HEK293 (cell line): Measurements from ENCODE around the gene KRTAP10-6.

ENCODE experiments used
- CTCF ChIA-PET: fragments of 350-600 bp; formaldehyde crosslinking; extraction: SDS; loops from one replicate; lab custom pipeline; 2021; ENCODE audit warnings: antibody characterized with exemption; lab: Yijun Ruan, JAX
- POLR2A ChIA-PET: fragments of 300-600 bp; formaldehyde crosslinking; extraction: SDS; loops from one replicate; lab custom pipeline; 2020; ENCODE audit warnings: antibody characterized with exemption, inconsistent platforms; lab: Yijun Ruan, JAX
- H3K27ac ChIP-seq: fragments of 200-500 bp; sonication (Bioruptor generic); 2 replicates; pipeline ENCODE4 v1.5.1; 2014; ENCODE audit warnings: low read depth, low read length, control low read depth, inconsistent platforms; ENCODE audit errors: extremely low read depth
- H3K36me3 ChIP-seq, 2 experiments: fragments of 200-500 bp in 1 of 2; sonication (Bioruptor generic) in 1 of 2; 1 replicate in 1 of 2; 2 replicates in 1 of 2; pipeline ENCODE4 v1.5.1; 2014 to 2017; ENCODE audit warnings: inconsistent platforms in 2 of 2, low read length in 2 of 2; ENCODE audit not compliant: control insufficient read depth in 2 of 2, insufficient read depth in 1 of 2
- H3K4me1 ChIP-seq: fragments of 200-500 bp; sonication (Bioruptor generic); 2 replicates; pipeline ENCODE4 v1.5.1; 2014; ENCODE audit warnings: mild to moderate bottlenecking, low read length, inconsistent platforms; ENCODE audit not compliant: control insufficient read depth, insufficient read depth
- H3K4me3 ChIP-seq: 2 replicates; pipeline ENCODE4 v1.5.1; 2011; ENCODE audit warnings: low read depth, mild to moderate bottlenecking, control low read depth, low read length, moderate library complexity
- H3K9me3 ChIP-seq: fragments of 200-500 bp; sonication (Bioruptor generic); 2 replicates; pipeline ENCODE4 v1.5.1; 2014; ENCODE audit warnings: low read depth, low read length, inconsistent platforms; ENCODE audit not compliant: control insufficient read depth, insufficient read depth
- KLF1 ChIP-seq: fragments of 450-650 bp; formaldehyde crosslinking; IDR thresholded peaks from 2 replicates; pipeline ENCODE4 v1.5.1; 2016; ENCODE audit warnings: missing biosample characterization, missing genetic modification characterization
- MEIS1 ChIP-seq: sonication (generic); formaldehyde crosslinking; IDR thresholded peaks from 2 replicates; pipeline ENCODE4 v1.8.1; 2022; ENCODE audit warnings: missing genetic modification reagents, mild to moderate bottlenecking, borderline replicate concordance
- SCRT2 ChIP-seq: fragments of 450-650 bp; formaldehyde crosslinking; IDR thresholded peaks from 2 replicates; pipeline ENCODE4 v1.5.1; 2016; ENCODE audit warnings: missing biosample characterization, missing genetic modification characterization
- SP7 ChIP-seq: fragments of 450-650 bp; formaldehyde crosslinking; IDR thresholded peaks from 2 replicates; pipeline ENCODE4 v1.5.1; 2016; ENCODE audit warnings: missing biosample characterization, missing genetic modification characterization
- ZBTB21 ChIP-seq: fragments of 450-650 bp; formaldehyde crosslinking; IDR thresholded peaks from 2 replicates; pipeline ENCODE4 v1.5.1; 2017; ENCODE audit warnings: missing biosample characterization, missing genetic modification characterization
- ZBTB8A ChIP-seq: fragments of 450-650 bp; formaldehyde crosslinking; IDR thresholded peaks from 2 replicates; pipeline ENCODE4 v1.5.1; 2016; ENCODE audit warnings: missing biosample characterization, missing genetic modification characterization
- ZIC2 ChIP-seq: fragments of 450-650 bp; formaldehyde crosslinking; IDR thresholded peaks from 2 replicates; pipeline ENCODE4 v1.5.1; 2016; ENCODE audit warnings: missing biosample characterization, missing genetic modification characterization
- ZNF146 ChIP-seq: fragments of 450-650 bp; formaldehyde crosslinking; IDR thresholded peaks from 2 replicates; pipeline ENCODE4 v1.5.1; 2016; ENCODE audit warnings: missing biosample characterization, missing genetic modification characterization
- ZNF175 ChIP-seq: fragments of 450-650 bp; formaldehyde crosslinking; IDR thresholded peaks from 2 replicates; pipeline ENCODE4 v1.5.1; 2016; ENCODE audit warnings: missing biosample characterization, missing genetic modification characterization
- ZNF2 ChIP-seq: fragments of 450-650 bp; formaldehyde crosslinking; IDR thresholded peaks from 2 replicates; pipeline ENCODE4 v1.5.1; 2016; ENCODE audit warnings: missing biosample characterization, missing genetic modification characterization
- ZNF280D ChIP-seq: fragments of 450-650 bp; formaldehyde crosslinking; IDR thresholded peaks from 2 replicates; pipeline ENCODE4 v1.5.1; 2016; ENCODE audit warnings: missing biosample characterization, missing genetic modification characterization
- ZNF398 ChIP-seq: fragments of 450-650 bp; formaldehyde crosslinking; IDR thresholded peaks from 2 replicates; pipeline ENCODE4 v1.5.1; 2017; ENCODE audit warnings: missing biosample characterization, missing genetic modification characterization
- ZNF513 ChIP-seq: fragments of 450-650 bp; IDR thresholded peaks from 2 replicates; pipeline ENCODE4 v1.5.1; 2018; ENCODE audit warnings: missing biosample characterization, missing genetic modification characterization
- ZNF530 ChIP-seq: fragments of 450-650 bp; formaldehyde crosslinking; IDR thresholded peaks from 2 replicates; pipeline ENCODE4 v1.5.1; 2016; ENCODE audit warnings: low read depth, missing biosample characterization, missing genetic modification characterization
- ZNF555 ChIP-seq: fragments of 450-650 bp; formaldehyde crosslinking; conservative IDR thresholded peaks from 2 replicates; pipeline ENCODE4 v1.5.1; 2017; ENCODE audit warnings: missing biosample characterization, mild to moderate bottlenecking, missing genetic modification characterization, inconsistent platforms
- TF ChIP-seq, protein P1 (sequence below): fragments of 450-650 bp; formaldehyde crosslinking; IDR thresholded peaks from 2 replicates; pipeline ENCODE4 v1.5.1; 2016; ENCODE audit warnings: missing biosample characterization, missing genetic modification characterization
- TF ChIP-seq, protein P2 (sequence below): fragments of 450-650 bp; formaldehyde crosslinking; IDR thresholded peaks from 2 replicates; pipeline ENCODE4 v1.5.1; 2016; ENCODE audit warnings: missing biosample characterization, missing genetic modification characterization

KRTAP10-6 gene

GRCh38 chr21:44637018-44637850 is 44.9 kb upstream of the KRTAP10-6 start, which contains the start of gene KRTAP10-10 (continued):
- peak; percentile 35; the same call in 1 of the 2 replicates for TF ChIP-seq ZNF398 (tag by site-specific recombination)
- no peak for TF ChIP-seq KLF1 (tag by site-specific recombination)
- TF ChIP-seq, protein P1, sequence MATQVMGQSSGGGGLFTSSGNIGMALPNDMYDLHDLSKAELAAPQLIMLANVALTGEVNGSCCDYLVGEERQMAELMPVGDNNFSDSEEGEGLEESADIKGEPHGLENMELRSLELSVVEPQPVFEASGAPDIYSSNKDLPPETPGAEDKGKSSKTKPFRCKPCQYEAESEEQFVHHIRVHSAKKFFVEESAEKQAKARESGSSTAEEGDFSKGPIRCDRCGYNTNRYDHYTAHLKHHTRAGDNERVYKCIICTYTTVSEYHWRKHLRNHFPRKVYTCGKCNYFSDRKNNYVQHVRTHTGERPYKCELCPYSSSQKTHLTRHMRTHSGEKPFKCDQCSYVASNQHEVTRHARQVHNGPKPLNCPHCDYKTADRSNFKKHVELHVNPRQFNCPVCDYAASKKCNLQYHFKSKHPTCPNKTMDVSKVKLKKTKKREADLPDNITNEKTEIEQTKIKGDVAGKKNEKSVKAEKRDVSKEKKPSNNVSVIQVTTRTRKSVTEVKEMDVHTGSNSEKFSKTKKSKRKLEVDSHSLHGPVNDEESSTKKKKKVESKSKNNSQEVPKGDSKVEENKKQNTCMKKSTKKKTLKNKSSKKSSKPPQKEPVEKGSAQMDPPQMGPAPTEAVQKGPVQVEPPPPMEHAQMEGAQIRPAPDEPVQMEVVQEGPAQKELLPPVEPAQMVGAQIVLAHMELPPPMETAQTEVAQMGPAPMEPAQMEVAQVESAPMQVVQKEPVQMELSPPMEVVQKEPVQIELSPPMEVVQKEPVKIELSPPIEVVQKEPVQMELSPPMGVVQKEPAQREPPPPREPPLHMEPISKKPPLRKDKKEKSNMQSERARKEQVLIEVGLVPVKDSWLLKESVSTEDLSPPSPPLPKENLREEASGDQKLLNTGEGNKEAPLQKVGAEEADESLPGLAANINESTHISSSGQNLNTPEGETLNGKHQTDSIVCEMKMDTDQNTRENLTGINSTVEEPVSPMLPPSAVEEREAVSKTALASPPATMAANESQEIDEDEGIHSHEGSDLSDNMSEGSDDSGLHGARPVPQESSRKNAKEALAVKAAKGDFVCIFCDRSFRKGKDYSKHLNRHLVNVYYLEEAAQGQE (tag by site-specific recombination) = no peak
- no peak for TF ChIP-seq ZBTB21 (tag by site-specific recombination)
- peak; percentile 81 for TF ChIP-seq ZIC2 (tag by site-specific recombination)
- TF ChIP-seq ZBTB8A = no peak
- TF ChIP-seq, protein P2, sequence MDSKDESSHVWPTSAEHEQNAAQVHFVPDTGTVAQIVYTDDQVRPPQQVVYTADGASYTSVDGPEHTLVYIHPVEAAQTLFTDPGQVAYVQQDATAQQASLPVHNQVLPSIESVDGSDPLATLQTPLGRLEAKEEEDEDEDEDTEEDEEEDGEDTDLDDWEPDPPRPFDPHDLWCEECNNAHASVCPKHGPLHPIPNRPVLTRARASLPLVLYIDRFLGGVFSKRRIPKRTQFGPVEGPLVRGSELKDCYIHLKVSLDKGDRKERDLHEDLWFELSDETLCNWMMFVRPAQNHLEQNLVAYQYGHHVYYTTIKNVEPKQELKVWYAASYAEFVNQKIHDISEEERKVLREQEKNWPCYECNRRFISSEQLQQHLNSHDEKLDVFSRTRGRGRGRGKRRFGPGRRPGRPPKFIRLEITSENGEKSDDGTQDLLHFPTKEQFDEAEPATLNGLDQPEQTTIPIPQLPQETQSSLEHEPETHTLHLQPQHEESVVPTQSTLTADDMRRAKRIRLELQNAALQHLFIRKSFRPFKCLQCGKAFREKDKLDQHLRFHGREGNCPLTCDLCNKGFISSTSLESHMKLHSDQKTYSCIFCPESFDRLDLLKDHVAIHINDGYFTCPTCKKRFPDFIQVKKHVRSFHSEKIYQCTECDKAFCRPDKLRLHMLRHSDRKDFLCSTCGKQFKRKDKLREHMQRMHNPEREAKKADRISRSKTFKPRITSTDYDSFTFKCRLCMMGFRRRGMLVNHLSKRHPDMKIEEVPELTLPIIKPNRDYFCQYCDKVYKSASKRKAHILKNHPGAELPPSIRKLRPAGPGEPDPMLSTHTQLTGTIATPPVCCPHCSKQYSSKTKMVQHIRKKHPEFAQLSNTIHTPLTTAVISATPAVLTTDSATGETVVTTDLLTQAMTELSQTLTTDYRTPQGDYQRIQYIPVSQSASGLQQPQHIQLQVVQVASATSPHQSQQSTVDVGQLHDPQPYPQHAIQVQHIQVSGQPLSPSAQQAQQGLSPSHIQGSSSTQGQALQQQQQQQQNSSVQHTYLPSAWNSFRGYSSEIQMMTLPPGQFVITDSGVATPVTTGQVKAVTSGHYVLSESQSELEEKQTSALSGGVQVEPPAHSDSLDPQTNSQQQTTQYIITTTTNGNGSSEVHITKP (tag by site-specific recombination) = no peak
- TF ChIP-seq ZNF280D = no peak
- TF ChIP-seq, all 188 proteins: peak for 5

DNA sequence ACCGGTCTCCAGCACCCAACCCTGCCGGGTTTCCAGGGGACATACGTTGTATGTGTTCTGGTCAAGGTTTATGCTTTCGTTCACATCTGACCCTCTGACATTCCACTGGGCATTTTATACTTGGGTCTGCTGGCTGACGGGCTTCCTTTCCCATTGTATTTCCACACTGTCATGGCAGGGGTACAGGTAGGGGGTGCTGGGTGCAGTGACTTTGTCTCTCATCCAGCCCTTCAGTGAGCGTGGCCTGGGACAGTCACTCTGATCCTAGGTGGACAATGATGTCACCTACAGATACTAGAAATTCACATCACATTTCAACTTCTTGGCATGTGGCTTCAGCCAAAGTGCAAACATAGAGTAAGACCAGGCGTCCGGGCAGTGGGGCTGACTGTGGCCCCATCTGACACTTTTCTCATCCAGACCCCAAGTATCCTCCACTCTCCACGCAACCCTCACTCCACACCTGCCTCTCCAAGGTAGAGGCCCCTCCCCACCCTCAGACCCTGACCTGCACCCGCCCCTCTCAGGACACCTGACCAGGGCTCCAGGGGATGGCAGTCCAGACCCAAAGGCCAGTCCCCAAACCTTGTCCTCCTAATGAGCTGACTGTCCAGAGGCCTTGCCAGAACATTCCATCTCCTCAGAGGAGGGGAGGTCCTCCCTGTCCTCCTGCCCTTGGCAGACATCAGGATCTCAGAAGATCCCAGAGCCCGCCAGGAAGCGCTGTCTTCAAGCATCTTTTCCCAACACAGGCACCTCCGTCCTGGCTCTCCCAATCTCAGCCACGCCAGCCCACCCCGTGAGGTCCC is 44.1 kb upstream of the KRTAP10-6 start:
- POLR2A ChIA-PET = no interaction called here
- no peaks in the 10 kb centered on the region for H3K36me3 ChIP-seq
- no peaks in the 10 kb centered on the region for H3K9me3 ChIP-seq
- H3K4me1 ChIP-seq = no peaks in the 10 kb centered on the region
- CTCF ChIA-PET = interaction anchor here (0.6 kb wide), 1 partner anchor 1795 kb away, joined by 3 read pairs; no protein-coding TSS in a partner anchor
- no peak overlapping the region for H3K4me3 ChIP-seq
- no peak overlapping the region for H3K27ac ChIP-seq
- TF ChIP-seq ZNF2 (tag by site-specific recombination) (no peak), ZNF555 (tag by site-specific recombination) (no peak), ZNF530 (tag by site-specific recombination) (no peak), SP7 (tag by site-specific recombination) (no peak), ZNF175 (no peak), ZNF513 (tag by site-specific recombination) (no peak), SCRT2 (no peak), ZNF146 (tag by site-specific recombination) (no peak), ZNF398 (tag by site-specific recombination) (no peak), MEIS1 (CRISPR knock-in tag) (no peak)
